NT2/D1 (cell line): ENCODE data around the gene OTOG.

ENCODE experiments used
- SUZ12 ChIP-seq: IDR thresholded peaks from 2 replicates; pipeline ENCODE4 v1.6.1; 2011; ENCODE audit not compliant: insufficient read length, insufficient read depth; ENCODE audit errors: extremely low read depth
- YY1 ChIP-seq: IDR thresholded peaks from 2 replicates; pipeline ENCODE4 v1.6.1; 2011; ENCODE audit not compliant: insufficient read length, insufficient read depth

DNA sequence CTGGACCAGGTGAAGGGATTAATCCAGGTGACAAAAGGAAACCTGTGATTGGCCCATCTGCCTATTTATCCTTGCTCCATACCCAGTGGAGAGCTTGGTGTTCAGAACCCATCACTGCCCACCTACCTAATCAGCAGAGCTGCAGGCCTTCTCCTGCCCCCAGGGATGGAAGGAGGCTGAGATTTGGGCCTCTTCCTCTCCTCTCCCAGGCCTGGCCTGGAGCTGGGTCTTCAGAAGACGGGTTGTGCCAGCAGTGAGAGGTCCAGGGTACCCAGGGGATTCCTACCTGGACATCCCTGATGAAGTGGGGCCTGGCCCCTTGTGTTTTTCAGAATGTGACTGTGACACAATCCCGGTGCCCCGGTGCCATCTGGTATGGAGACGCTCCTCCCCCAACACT lies 92.0 kb downstream of the OTOG start:
- TF ChIP-seq YY1 (no peak), SUZ12 (no peak)
